CD4-positive, alpha-beta T cell treated with Interleukin-1 beta for 1 hour (primary cell): ENCODE data around the gene MACROD2.
"Not testable (repeated sequence)": the region's sequence is repeated elsewhere in the genome, so short reads cannot be mapped to it uniquely, and the experiment has no call there.

Experiments
- DNase-seq, 2 donors: peaks; one replicate each; pipeline ENCODE4 v3.0.0-alpha.2; 2020 to 2022

Gene MACROD2

GRCh38 chr20:14197097-14197496, 201.8 kb downstream of the MACROD2 start:
- DNase-seq = no peak

GRCh38 chr20:14198416-14198815, 203.1 kb downstream of the MACROD2 start:
- no peak for DNase-seq

- DNase-seq = no peak
These were observed 203.8 kb downstream of the MACROD2 start for GRCh38 chr20:14199111-14199510.

GRCh38 chr20:14203657-14204056, 208.3 kb downstream of the MACROD2 start:
- no peak for DNase-seq

- no peak for DNase-seq
These were observed 212.3 kb downstream of the MACROD2 start for GRCh38 chr20:14207591-14207990.

- no peak for DNase-seq
These were observed 213.6 kb downstream of the MACROD2 start for GRCh38 chr20:14208956-14209355.

GRCh38 chr20:14210146-14210545, 214.8 kb downstream of the MACROD2 start:
- no peak for DNase-seq

GRCh38 chr20:14214046-14214445, 218.7 kb downstream of the MACROD2 start:
- DNase-seq = no peak

GRCh38 chr20:14215880-14216279, 220.6 kb downstream of the MACROD2 start:
- not testable (repeated sequence) for DNase-seq

GRCh38 chr20:14219801-14220461, 224.6 kb downstream of the MACROD2 start:
- DNase-seq = no peak

GRCh38 chr20:14220986-14221385, 225.7 kb downstream of the MACROD2 start:
- no peak for DNase-seq

GRCh38 chr20:14223806-14224205, 228.5 kb downstream of the MACROD2 start:
- no peak for DNase-seq

GRCh38 chr20:14226051-14227049, 231.0 kb downstream of the MACROD2 start:
- DNase-seq = not testable (repeated sequence)

- DNase-seq = no peak
These were observed 237.3 kb downstream of the MACROD2 start for GRCh38 chr20:14232650-14233049.

- no peak for DNase-seq
These were observed 239.5 kb downstream of the MACROD2 start for GRCh38 chr20:14234666-14235295.

- DNase-seq = no peak
These were observed 240.0 kb downstream of the MACROD2 start for GRCh38 chr20:14235355-14235754.

- no peak for DNase-seq
These were observed 250.2 kb downstream of the MACROD2 start for GRCh38 chr20:14245368-14245970.

GRCh38 chr20:14259689-14260088, 264.4 kb downstream of the MACROD2 start:
- DNase-seq = no peak

GRCh38 chr20:14260367-14260766, 265.1 kb downstream of the MACROD2 start:
- DNase-seq = no peak

GRCh38 chr20:14264869-14265268, 269.6 kb downstream of the MACROD2 start:
- no peak for DNase-seq

- DNase-seq = no peak
These were observed 270.9 kb downstream of the MACROD2 start for GRCh38 chr20:14266246-14266645.

- not testable (repeated sequence) for DNase-seq
These were observed 275.4 kb downstream of the MACROD2 start for GRCh38 chr20:14270751-14271150.

GRCh38 chr20:14282140-14282539, 286.8 kb downstream of the MACROD2 start:
- no peak for DNase-seq
